SK-N-MC (cell line): ENCODE results near the gene IL5.

ENCODE experiments used
- EZH2 ChIP-seq: fragments of 200-600 bp; sonication (generic); IDR thresholded peaks from one replicate; pipeline ENCODE4 v1.6.1; 2017; ENCODE audit warnings: antibody characterized with exemption
- FOXP2 ChIP-seq: optimal IDR thresholded peaks from 2 replicates; pipeline ENCODE3; 2011; ENCODE audit warnings: mild to moderate bottlenecking, moderate library complexity; ENCODE audit not compliant: insufficient read depth; ENCODE audit errors: extremely low read length, control extremely low read depth
- POLR2AphosphoS5 ChIP-seq: IDR thresholded peaks from 2 replicates; pipeline ENCODE4 v1.6.1; 2012; ENCODE audit warnings: mild to moderate bottlenecking, low read depth, low read length, borderline replicate concordance

- no peak for TF ChIP-seq EZH2
- no peak for TF ChIP-seq POLR2AphosphoS5
- TF ChIP-seq FOXP2 = no peak
Measured at GRCh38 chr5:132566657-132567056, 23.3 kb upstream of the IL5 start.
